Choroid plexus epithelial cell (primary cell): ENCODE results near the gene EPS8L3.
"Not testable (repeated sequence)": the region's sequence is repeated elsewhere in the genome, so short reads cannot be mapped to it uniquely, and the experiment has no call there.

ENCODE experiments used
- DNase-seq: peaks from one replicate; pipeline ENCODE4 v3.0.0-alpha.2; 2010; ENCODE audit warnings: low read depth
- H3K4me3 ChIP-seq: 2 replicates; pipeline ENCODE4 v1.5.1; 2011; ENCODE audit warnings: low read depth, mild to moderate bottlenecking, control low read depth, low read length, moderate library complexity
- CTCF ChIP-seq: conservative IDR thresholded peaks from 2 replicates; pipeline ENCODE4 v1.5.1; 2011; ENCODE audit warnings: low read depth, mild to moderate bottlenecking, control low read depth, inconsistent platforms, low read length, moderate library complexity

EPS8L3 gene

GRCh38 chr1:109771712-109772657 is 8.3 kb upstream of the EPS8L3 start:
- no peak for DNase-seq
- H3K4me3 ChIP-seq: no peak overlapping the region
- TF ChIP-seq CTCF: no peak

- H3K4me3 ChIP-seq: no peak overlapping the region
- TF ChIP-seq CTCF: no peak
- no peak for DNase-seq
Observed at GRCh38 chr1:109770331-109771095, 6.8 kb upstream of the EPS8L3 start.

GRCh38 chr1:109769330-109770078 is 5.8 kb upstream of the EPS8L3 start:
- TF ChIP-seq CTCF: no peak
- peak; percentile 92 for DNase-seq

GRCh38 chr1:109768820-109769219 is 5.1 kb upstream of the EPS8L3 start:
- H3K4me3 ChIP-seq: no peak overlapping the region
- TF ChIP-seq CTCF: no peak
- no peak for DNase-seq

More at GRCh38 chr1:109769330-109770078, 5.8 kb upstream of the EPS8L3 start:
- H3K4me3 ChIP-seq: no peak overlapping the region

- H3K4me3 ChIP-seq: no peak overlapping the region
- TF ChIP-seq CTCF: no peak
- no peak for DNase-seq
Observed at GRCh38 chr1:109768335-109768650, 4.6 kb upstream of the EPS8L3 start.

GRCh38 chr1:109767637-109768334 is 4.1 kb upstream of the EPS8L3 start:
- TF ChIP-seq CTCF: no peak
- H3K4me3 ChIP-seq: no peak overlapping the region
- DNase-seq: no peak

- not testable (repeated sequence) for H3K4me3 ChIP-seq, DNase-seq
Observed at GRCh38 chr1:109766991-109767636, 3.4 kb upstream of the EPS8L3 start.
